ENCODE measurements around the gene PSMB5. TPM values are rescaled to one million over a fixed set of nuclear protein-coding genes. Genes with fewer than 3 reads are reported as not detected.
"Not testable (repeated sequence)": the region's sequence is repeated elsewhere in the genome, so short reads cannot be mapped to it uniquely, and the experiment has no call there.

The PSMB5 gene
- total RNA-seq, 1 experiment from 2014 or later: 219 TPM

GRCh38 chr14:23015618-23016017 lies 19.1 kb downstream of the PSMB5 start:
- no peak for DNase-seq (ENCODE audit: low spot score)

- DNase-seq (ENCODE audit: low spot score): not testable (repeated sequence)
Measured at GRCh38 chr14:23013749-23014054, 21.0 kb downstream of the PSMB5 start.

GRCh38 chr14:23013054-23013748 lies 21.5 kb downstream of the PSMB5 start:
- no peak for DNase-seq (ENCODE audit: low spot score)

- DNase-seq (ENCODE audit: low spot score): peak; percentile 16
Measured at GRCh38 chr14:23009939-23010726, 24.6 kb downstream of the PSMB5 start, which contains the start of gene C14orf93. TSS of gene C14orf93 (minus strand) at chr14:23010143. CDS start at chr14:22999023, 11,120 bp downstream.

GRCh38 chr14:23009483-23009938 lies 25.2 kb downstream of the PSMB5 start:
- no peak for DNase-seq (ENCODE audit: low spot score)

GRCh38 chr14:23008831-23009230 lies 25.9 kb downstream of the PSMB5 start:
- DNase-seq (ENCODE audit: low spot score): no peak

GRCh38 chr14:23006544-23007419 lies 27.9 kb downstream of the PSMB5 start:
- DNase-seq (ENCODE audit: low spot score): peak; percentile 86

GRCh38 chr14:23006188-23006534 lies 28.5 kb downstream of the PSMB5 start:
- no peak for DNase-seq (ENCODE audit: low spot score)

- no peak for DNase-seq (ENCODE audit: low spot score)
Measured at GRCh38 chr14:23005451-23006187, 29.1 kb downstream of the PSMB5 start.

- not testable (repeated sequence) for DNase-seq (ENCODE audit: low spot score)
Measured at GRCh38 chr14:23004274-23004673, 30.4 kb downstream of the PSMB5 start.

- no peak for DNase-seq (ENCODE audit: low spot score)
Measured at GRCh38 chr14:23002592-23002991, 32.1 kb downstream of the PSMB5 start.

- no peak for DNase-seq (ENCODE audit: low spot score)
Measured at GRCh38 chr14:23000860-23001259, 33.8 kb downstream of the PSMB5 start.

- no peak for DNase-seq (ENCODE audit: low spot score)
Measured at GRCh38 chr14:22998329-22999012, 36.2 kb downstream of the PSMB5 start.

GRCh38 chr14:22997676-22998323 lies 36.9 kb downstream of the PSMB5 start:
- DNase-seq (ENCODE audit: low spot score): no peak

GRCh38 chr14:22996768-22997654 lies 37.7 kb downstream of the PSMB5 start:
- DNase-seq (ENCODE audit: low spot score): no peak

- DNase-seq (ENCODE audit: low spot score): no peak
Measured at GRCh38 chr14:22995889-22996625, 38.6 kb downstream of the PSMB5 start.

- DNase-seq (ENCODE audit: low spot score): peak; percentile 53
Measured at GRCh38 chr14:22994762-22995275, 39.9 kb downstream of the PSMB5 start.

- no peak for DNase-seq (ENCODE audit: low spot score)
Measured at GRCh38 chr14:22993517-22993916, 41.2 kb downstream of the PSMB5 start.

All from A172 (cell line).